Esophagus squamous epithelium (tissue), 5 donors: Measurements from ENCODE around the gene ARHGEF40. TPM values are rescaled to one million over a fixed set of nuclear protein-coding genes. Genes with fewer than 3 reads are reported as not detected.

Experiments
- DNase-seq: peaks from one replicate; lab custom pipeline; 2025; lab: John Stamatoyannopoulos, UW
- H3K27ac ChIP-seq, 4 donors: fragments of 200-600 bp; sonication (generic); one replicate each; pipeline ENCODE4 v1.5.1; 2016 to 2019; ENCODE audit warnings: mild to moderate bottlenecking in 1 of 4
- H3K27me3 ChIP-seq, 4 donors: fragments of 200-600 bp; sonication (generic); 1 replicate in 3 of 4; 2 replicates in 1 of 4; pipeline versions ENCODE4 v1.5.1 to v1.6.0; 2017 to 2021; ENCODE audit warnings: antibody characterized with exemption in 1 of 4
- H3K36me3 ChIP-seq, 3 donors: fragments of 200-600 bp; sonication (generic); one replicate each; pipeline ENCODE4 v1.5.1; 2016 to 2019
- H3K4me1 ChIP-seq, 3 donors: fragments of 200-600 bp; sonication (generic); one replicate each; pipeline ENCODE4 v1.5.1; 2017 to 2019
- H3K4me3 ChIP-seq, 4 donors: fragments of 200-600 bp; sonication (generic); 1 replicate in 3 of 4; 2 replicates in 1 of 4; pipeline ENCODE4 v1.5.1; 2016 to 2019; ENCODE audit warnings: mild to moderate bottlenecking in 2 of 4, moderate library complexity in 1 of 4
- H3K9me3 ChIP-seq, 3 donors: fragments of 200-600 bp; sonication (generic); one replicate each; pipeline ENCODE4 v1.5.1; 2016 to 2019
- CTCF ChIP-seq, 6 experiments: fragments of 450-650 bp in 4 of 6; fragments of 200-600 bp in 2 of 6; sonication (generic) in 2 of 6; IDR thresholded peaks; one replicate each; pipeline ENCODE4 v1.5.1; 2016 to 2019; ENCODE audit warnings: antibody characterized with exemption in 6 of 6, mild to moderate bottlenecking in 4 of 6, moderate library complexity in 4 of 6
- POLR2A ChIP-seq, 4 donors: fragments of 450-650 bp; IDR thresholded peaks; one replicate each; pipeline ENCODE4 v1.6.1; 2017; ENCODE audit warnings: antibody characterized with exemption in 4 of 4, mild to moderate bottlenecking in 4 of 4, moderate library complexity in 3 of 4
- WGBS, 2 donors: methylation state at CpG; one replicate each; pipeline ENCODE4 v1.1.5; 2018; 5-methylcytosine and 5-hydroxymethylcytosine counted together
- intact Hi-C: fragments of 100-400 bp; cut with DNase I; formaldehyde crosslinking; loops from one replicate; pipeline ENCODE4 v1.15.0; 2022
- total RNA-seq, 4 donors: library from RNA; depleted of rRNA; stranded (reverse); fragments of >200 nt; gene quantifications; one replicate each; pipeline ENCODE4 v1.1.0, GENCODE V29; 2016
- donor health status: DM: yes; HTN: yes; CAD: no.

ARHGEF40 gene
- total RNA-seq, 4 donors from 2014 or later: 1.3 to 10.3 (median 3.6) TPM

- WGBS, 2 donors: 42 to 45% methylated on average over 4 of the region's 4 CpGs
- Histone ChIP-seq H3K9me3 (no peaks in the 10 kb centered on the region), H3K27me3 (peaks cover 0 to 33% (median 0%) of the 10 kb centered on the region in 4 donors), H3K4me1 (peaks cover 23 to 49% (median 29%) of the 10 kb centered on the region in 3 donors), H3K4me3 (peak overlapping the region in 3 of 4 donors; percentile 60 to 85 (median 71)), H3K27ac (peak overlapping the region; percentile 45 to 91 (median 86)), H3K36me3 (peaks cover 0 to 36% (median 7%) of the 10 kb centered on the region in 3 donors)
- no peak for TF ChIP-seq POLR2A (IDR thresholded peaks at IDR 0.05)
- no peak for TF ChIP-seq CTCF (IDR thresholded peaks at IDR 0.05)
- intact Hi-C loops: no loop called here
- no peak for DNase-seq
Observed at GRCh38 chr14:21072031-21072473, 1.9 kb downstream of the ARHGEF40 start.

- H3K27ac ChIP-seq: peak overlapping the region in 3 of 4 donors; percentile 83 to 91 (median 88)
- H3K4me3 ChIP-seq: no peak overlapping the region
- 90 to 97% methylated on average over 2 to 6 of the region's 9 CpGs for WGBS, 2 donors
- peaks cover 23 to 49% (median 29%) of the 10 kb centered on the region in 3 donors for H3K4me1 ChIP-seq
- DNase-seq: no peak
- peaks cover 0 to 33% (median 0%) of the 10 kb centered on the region in 4 donors for H3K27me3 ChIP-seq
- intact Hi-C loops: no loop called here
- H3K36me3 ChIP-seq: peaks cover 0 to 42% (median 7%) of the 10 kb centered on the region in 3 donors
- H3K9me3 ChIP-seq: no peaks in the 10 kb centered on the region
- no peak for TF ChIP-seq CTCF (IDR thresholded peaks at IDR 0.05)
- TF ChIP-seq POLR2A (IDR thresholded peaks at IDR 0.05): no peak
Observed at GRCh38 chr14:21072781-21073339, 2.8 kb downstream of the ARHGEF40 start.

GRCh38 chr14:21073921-21074320 lies 3.8 kb downstream of the ARHGEF40 start:
- H3K4me1 ChIP-seq: peaks cover 18 to 41% (median 23%) of the 10 kb centered on the region in 3 donors
- 100% methylated on average over 1 of the region's 9 CpGs; no CpG with 5 or more reads in 1 of the 2 donors for WGBS, 2 donors
- H3K36me3 ChIP-seq: peaks cover 4 to 52% (median 7%) of the 10 kb centered on the region in 3 donors
- intact Hi-C loops: no loop called here
- no peaks in the 10 kb centered on the region for H3K9me3 ChIP-seq
- H3K4me3 ChIP-seq: no peak overlapping the region
- DNase-seq: no peak
- peaks cover 0 to 24% (median 0%) of the 10 kb centered on the region in 4 donors for H3K27me3 ChIP-seq
- H3K27ac ChIP-seq: no peak overlapping the region
- no peak for TF ChIP-seq CTCF (IDR thresholded peaks at IDR 0.05)
- no peak for TF ChIP-seq POLR2A (IDR thresholded peaks at IDR 0.05)

GRCh38 chr14:21074398-21075272 lies 4.5 kb downstream of the ARHGEF40 start:
- no peak for TF ChIP-seq POLR2A (IDR thresholded peaks at IDR 0.05)
- no peak for TF ChIP-seq CTCF (IDR thresholded peaks at IDR 0.05)
- peaks cover 0 to 17% (median 0%) of the 10 kb centered on the region in 4 donors for H3K27me3 ChIP-seq
- no peak for DNase-seq
- no peak overlapping the region for H3K27ac ChIP-seq
- H3K9me3 ChIP-seq: no peaks in the 10 kb centered on the region
- H3K36me3 ChIP-seq: peaks cover 4 to 59% (median 7%) of the 10 kb centered on the region in 3 donors
- intact Hi-C loops: no loop called here
- H3K4me3 ChIP-seq: no peak overlapping the region
- peaks cover 11 to 34% (median 16%) of the 10 kb centered on the region in 3 donors for H3K4me1 ChIP-seq
- WGBS, 2 donors: 85 to 89% methylated on average over 7 to 12 of the region's 26 CpGs
